ENCODE data around the gene SV2C. TPM values are rescaled to one million over a fixed set of nuclear protein-coding genes. Genes with fewer than 3 reads are reported as not detected.
"Not testable (repeated sequence)": the region's sequence is repeated elsewhere in the genome, so short reads cannot be mapped to it uniquely, and the experiment has no call there.

SV2C gene
- total and polyA plus RNA-seq, 7 donors, result under 0.01 to 0.01 TPM; not detected in 5

- peaks cover 0 to 6% (median 0%) of the 10 kb centered on the region in 3 donors for H3K27me3 ChIP-seq (ENCODE audit: insufficient read depth in 3 of 3, low read length in 2 of 3)
- DNase-seq, result no peak
- no peaks in the 10 kb centered on the region for H3K9me3 ChIP-seq
- intact Hi-C loops (cut with DNase I), result no loop called here
- no peaks in the 10 kb centered on the region for H3K36me3 ChIP-seq (ENCODE audit: insufficient read depth in 1 of 2, low read depth in 1 of 2)
- no peak for ATAC-seq
- no peak for TF ChIP-seq CTCF (IDR thresholded peaks at IDR 0.05)
- H3K4me1 ChIP-seq, result no peaks in the 10 kb centered on the region
- no peak overlapping the region for H3K4me3 ChIP-seq
- no peak overlapping the region for H3K27ac ChIP-seq
- 48 to 52% (median 51%) methylated on average over 4 of the region's 4 CpGs for WGBS, 3 donors
Measured at GRCh38 chr5:76236684-76237083, 153.5 kb downstream of the SV2C start.

- Histone ChIP-seq H3K9me3 (no peaks in the 10 kb centered on the region), H3K4me1 (no peaks in the 10 kb centered on the region), H3K27me3 (ENCODE audit: insufficient read depth in 3 of 3, low read length in 2 of 3) (peaks cover 0 to 6% (median 0%) of the 10 kb centered on the region in 3 donors), H3K36me3 (ENCODE audit: insufficient read depth in 1 of 2, low read depth in 1 of 2) (no peaks in the 10 kb centered on the region), H3K27ac (no peak overlapping the region), H3K4me3 (no peak overlapping the region)
- WGBS, 3 donors, result 35 to 41% (median 39%) methylated on average over 2 of the region's 2 CpGs
- TF ChIP-seq CTCF (IDR thresholded peaks at IDR 0.05), result no peak
- intact Hi-C loops (cut with DNase I), result no loop called here
- no peak for DNase-seq
- ATAC-seq, result no peak
Measured at GRCh38 chr5:76240336-76240735, 157.2 kb downstream of the SV2C start.

GRCh38 chr5:76242155-76242554, 159.0 kb downstream of the SV2C start:
- WGBS, 3 donors, result 92 to 96% (median 94%) methylated on average over 19 to 22 of the region's 22 CpGs
- DNase-seq; H3K4me1 ChIP-seq; H3K27me3 ChIP-seq (ENCODE audit: insufficient read depth in 3 of 3, low read length in 2 of 3); H3K36me3 ChIP-seq (ENCODE audit: insufficient read depth in 1 of 2, low read depth in 1 of 2); ATAC-seq; H3K27ac ChIP-seq; H3K4me3 ChIP-seq; intact Hi-C loops (cut with DNase I); H3K9me3 ChIP-seq: not testable (repeated sequence)

- Histone ChIP-seq H3K36me3 (ENCODE audit: insufficient read depth in 1 of 2, low read depth in 1 of 2) (no peaks in the 10 kb centered on the region), H3K27me3 (ENCODE audit: insufficient read depth in 3 of 3, low read length in 2 of 3) (peaks cover 0 to under 1% (median 0%) of the 10 kb centered on the region in 3 donors), H3K27ac (no peak overlapping the region), H3K4me1 (no peaks in the 10 kb centered on the region), H3K4me3 (no peak overlapping the region), H3K9me3 (no peaks in the 10 kb centered on the region)
- no peak for ATAC-seq
- intact Hi-C loops (cut with DNase I), result no loop called here
- no peak for DNase-seq
- WGBS, 3 donors, result 49 to 61% (median 58%) methylated on average over 3 of the region's 3 CpGs
- TF ChIP-seq CTCF (IDR thresholded peaks at IDR 0.05), result no peak
Measured at GRCh38 chr5:76245590-76245989, 162.4 kb downstream of the SV2C start.

GRCh38 chr5:76249621-76250020, 166.4 kb downstream of the SV2C start:
- no peaks in the 10 kb centered on the region for H3K9me3 ChIP-seq
- H3K27me3 ChIP-seq (ENCODE audit: insufficient read depth in 3 of 3, low read length in 2 of 3), result peaks cover 0 to 4% (median 0%) of the 10 kb centered on the region in 3 donors
- TF ChIP-seq CTCF (IDR thresholded peaks at IDR 0.05), result no peak
- ATAC-seq (no peak), DNase-seq (no peak)
- intact Hi-C loops (cut with DNase I), result no loop called here
- H3K36me3 ChIP-seq (ENCODE audit: insufficient read depth in 1 of 2, low read depth in 1 of 2), result no peaks in the 10 kb centered on the region
- no peaks in the 10 kb centered on the region for H3K4me1 ChIP-seq
- 80 to 83% (median 83%) methylated on average over 7 of the region's 7 CpGs for WGBS, 3 donors
- no peak overlapping the region for H3K4me3 ChIP-seq
- no peak overlapping the region for H3K27ac ChIP-seq
